Fibroblast of skin of back (primary cell): ENCODE results near the gene SORBS2.
A peak's percentile ranks its signal among the peaks of the same experiment; 100 is the strongest.

Experiments
- DNase-seq: peaks from one replicate; pipeline ENCODE4 v3.0.0-alpha.2; 2013

Gene SORBS2

DNA sequence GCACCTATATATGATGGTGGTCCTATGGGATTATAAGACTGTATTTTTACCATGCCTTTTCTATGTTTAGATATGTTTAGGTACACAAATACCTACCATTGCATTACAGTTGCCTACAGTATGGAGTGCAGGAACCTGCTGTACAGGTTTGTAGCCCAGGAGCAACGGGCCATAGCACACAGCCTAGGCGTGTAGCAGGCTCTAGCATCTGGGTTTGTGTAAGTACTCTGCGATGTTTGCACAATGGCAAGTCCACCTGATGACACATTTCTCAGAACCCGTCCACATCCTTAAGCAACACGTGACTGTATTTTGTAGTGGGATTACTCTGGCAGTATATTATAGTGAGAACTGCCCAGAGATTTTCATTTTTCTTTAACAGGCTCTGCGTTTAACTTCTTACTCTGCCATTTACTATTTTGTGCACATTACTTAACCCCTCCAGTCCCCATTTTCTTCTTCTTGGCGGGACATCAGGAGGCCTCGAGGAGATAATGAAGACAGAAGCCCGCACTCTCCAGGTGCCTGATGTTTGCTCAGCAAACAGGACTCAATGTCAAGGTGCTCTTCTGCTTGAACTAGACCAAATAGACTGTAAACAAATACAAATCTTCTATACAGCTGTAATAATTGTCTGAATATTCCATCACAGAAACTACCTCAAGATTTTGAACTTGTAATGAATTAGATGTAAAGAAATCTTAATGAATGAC lies 174.7 kb downstream of the SORBS2 start:
- no peak for DNase-seq

GRCh38 chr4:185634066-185634652 lies 177.8 kb downstream of the SORBS2 start:
- no peak for DNase-seq

- DNase-seq = no peak
These were observed 185.2 kb downstream of the SORBS2 start for GRCh38 chr4:185626798-185627197.

GRCh38 chr4:185625503-185625902 lies 186.5 kb downstream of the SORBS2 start:
- no peak for DNase-seq

DNA sequence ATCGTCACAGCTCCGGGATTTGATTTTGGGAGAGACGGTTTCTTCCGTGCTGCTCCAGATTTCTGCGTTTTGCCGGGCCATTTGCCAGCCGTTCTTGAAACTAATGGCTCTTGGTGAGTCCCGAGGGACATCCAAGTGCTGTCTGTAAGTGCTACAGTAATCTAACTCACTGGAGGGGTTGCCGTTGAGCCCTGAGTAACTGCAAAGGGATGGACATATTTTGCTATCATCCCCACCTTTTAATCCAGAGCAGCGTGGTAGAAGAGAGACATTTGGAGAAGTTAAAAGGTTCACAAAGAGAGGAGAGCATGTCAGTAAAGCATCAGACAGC lies 187.8 kb downstream of the SORBS2 start:
- DNase-seq = no peak

DNA sequence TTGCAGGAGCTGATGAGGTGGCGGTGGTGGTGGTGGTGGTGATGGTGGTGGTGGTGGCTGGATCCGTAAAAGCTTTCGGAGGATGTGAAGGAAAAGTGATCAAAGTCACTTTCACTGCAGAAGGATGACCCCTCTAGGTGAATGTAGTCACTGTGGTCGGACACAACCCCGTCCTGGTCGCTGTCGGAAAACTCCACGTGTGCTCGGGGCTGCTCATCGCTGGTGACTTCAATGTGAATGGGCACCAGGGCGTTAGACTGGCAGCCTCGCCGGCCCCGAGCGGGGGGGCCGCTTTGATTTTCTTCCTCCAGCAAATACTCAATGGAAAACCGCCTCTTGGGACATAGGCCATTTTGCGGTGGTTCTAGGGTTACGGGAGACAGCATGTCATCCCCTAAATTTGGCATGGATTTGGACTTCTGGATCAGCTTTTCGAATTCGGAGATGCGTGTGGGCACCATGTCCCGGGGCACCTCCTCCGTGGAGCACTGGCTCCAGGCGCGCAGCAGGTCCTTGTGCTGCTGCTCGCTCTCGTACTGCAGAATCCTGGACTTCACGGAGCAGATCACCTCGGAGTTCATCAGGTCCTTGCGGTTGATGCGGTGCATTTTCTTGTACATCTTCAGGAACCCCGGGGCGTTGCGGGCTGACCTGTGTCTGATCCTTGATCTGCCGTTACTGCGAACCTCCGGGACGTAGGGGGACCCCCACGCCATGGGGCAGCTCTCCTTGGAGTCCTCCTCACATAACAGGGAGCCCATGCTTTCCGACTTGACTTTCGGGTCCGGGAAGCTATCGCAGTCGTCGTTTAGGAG lies 188.3 kb downstream of the SORBS2 start:
- DNase-seq = no peak

DNA sequence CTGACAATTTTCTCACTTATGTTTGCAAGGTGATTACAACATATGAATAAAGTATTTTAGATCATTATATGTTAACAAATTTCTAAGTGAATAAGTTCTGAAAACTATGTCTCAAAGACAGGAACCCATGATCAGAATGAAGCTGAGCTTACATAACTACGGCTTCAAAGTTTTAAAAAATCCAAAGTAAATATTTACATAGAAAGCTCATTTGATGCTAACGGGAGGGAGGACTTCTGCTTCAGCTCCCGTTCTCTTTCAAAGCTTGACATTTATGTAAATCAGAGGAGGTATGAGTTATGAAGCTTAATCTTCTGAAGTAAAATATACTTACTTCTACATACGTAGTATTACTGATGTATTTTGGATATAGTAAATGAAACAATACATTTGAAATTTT lies 203.8 kb downstream of the SORBS2 start:
- DNase-seq = no peak

- no peak for DNase-seq
These were observed 209.6 kb downstream of the SORBS2 start for GRCh38 chr4:185602397-185602796.

DNA sequence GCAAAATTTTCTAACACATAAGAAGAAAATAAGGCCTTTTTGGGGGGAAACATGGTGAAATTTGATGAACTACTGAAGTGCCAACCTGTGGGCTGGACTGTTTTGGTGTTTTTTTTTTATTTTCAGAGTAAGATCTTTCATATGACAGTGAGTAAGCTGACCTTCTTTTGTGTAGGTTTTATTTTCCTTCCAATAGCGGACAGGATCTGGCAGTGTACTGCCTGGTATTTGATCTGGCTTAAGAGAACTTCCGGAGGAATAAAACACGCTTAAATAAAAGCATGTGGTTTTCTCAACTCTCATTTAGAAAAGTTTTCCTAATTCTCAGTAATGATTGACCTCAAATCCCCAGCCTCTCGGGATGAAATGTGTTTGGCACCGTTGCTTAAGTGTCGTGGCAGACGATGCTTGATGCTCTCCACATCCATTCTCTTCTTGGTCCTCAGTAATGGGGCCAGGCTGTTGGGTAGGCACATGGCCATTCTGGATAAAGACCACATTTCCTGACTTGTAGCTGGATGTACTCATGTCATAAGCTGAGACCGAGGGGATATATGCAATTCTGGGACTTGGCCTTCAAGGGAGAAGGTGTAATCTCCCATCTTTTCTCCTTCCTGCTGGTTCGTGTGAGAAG lies 211.1 kb downstream of the SORBS2 start:
- no peak for DNase-seq

- no peak for DNase-seq
These were observed 212.3 kb downstream of the SORBS2 start for GRCh38 chr4:185599553-185600243.

DNA sequence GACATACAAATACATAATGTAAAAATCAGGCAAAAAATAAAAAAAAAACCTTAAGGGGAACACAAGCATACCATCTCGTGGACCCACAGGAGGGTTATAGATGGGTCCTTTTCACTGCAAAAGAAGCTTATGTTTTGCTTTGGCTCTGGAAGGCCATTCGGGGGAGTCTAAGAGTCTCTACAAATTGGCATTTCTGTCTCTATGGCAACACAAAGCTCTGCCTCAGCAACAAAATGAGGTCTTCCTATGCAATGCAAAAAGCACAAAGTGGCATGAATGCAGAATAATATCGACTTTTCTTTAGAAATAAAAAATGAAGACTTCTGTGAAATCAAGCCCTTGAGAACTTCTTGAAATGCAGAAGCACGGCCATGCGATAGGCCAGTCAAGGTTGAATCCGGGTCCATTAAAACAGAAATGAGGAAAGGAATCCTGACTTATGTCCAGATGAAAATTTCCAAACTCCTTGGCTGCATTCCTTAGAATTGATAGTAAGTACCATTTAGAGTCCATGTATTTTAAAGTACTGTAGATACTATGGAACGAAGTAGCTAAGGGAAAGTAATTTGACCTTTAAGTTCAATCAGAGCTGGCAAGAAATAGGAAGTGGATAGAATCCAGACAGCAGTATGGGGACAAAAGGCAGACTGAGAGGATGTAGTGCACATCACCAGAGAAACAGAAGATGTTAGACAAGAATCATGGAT lies 213.0 kb downstream of the SORBS2 start:
- no peak for DNase-seq

DNA sequence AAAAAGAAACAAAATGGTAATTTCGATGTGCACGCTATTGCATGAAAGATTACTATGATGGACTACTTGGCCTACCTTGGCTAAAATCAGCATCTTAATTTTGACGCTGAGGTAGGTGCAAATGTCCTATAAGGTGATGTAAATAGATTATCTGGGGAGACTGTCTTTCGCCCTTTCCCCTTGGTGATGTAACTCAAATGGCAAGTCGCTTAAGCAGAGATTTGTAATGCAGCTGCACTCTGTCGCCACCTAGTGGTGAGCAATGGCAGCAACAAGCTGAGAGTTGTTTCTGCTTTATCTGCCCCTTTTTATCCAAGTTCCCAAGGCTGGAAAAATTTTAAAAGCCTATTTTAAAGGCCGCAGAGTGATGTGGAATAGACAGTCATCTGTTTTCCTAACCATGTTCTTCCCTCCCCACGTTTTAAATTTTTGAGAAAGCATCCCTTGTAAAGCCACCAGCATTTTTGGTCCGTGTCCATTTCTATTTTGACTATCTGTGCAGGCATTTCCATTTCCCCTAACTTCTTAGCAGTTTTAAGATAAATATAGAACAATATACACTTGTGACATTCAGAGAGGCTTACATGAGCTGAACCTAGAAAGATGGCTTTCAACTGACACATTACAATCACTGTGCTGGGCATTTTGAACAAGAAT lies 214.3 kb downstream of the SORBS2 start:
- DNase-seq = peak; percentile 71

- no peak for DNase-seq
These were observed 219.0 kb downstream of the SORBS2 start for GRCh38 chr4:185592845-185593488.

GRCh38 chr4:185592438-185592837 lies 219.6 kb downstream of the SORBS2 start:
- no peak for DNase-seq

DNA sequence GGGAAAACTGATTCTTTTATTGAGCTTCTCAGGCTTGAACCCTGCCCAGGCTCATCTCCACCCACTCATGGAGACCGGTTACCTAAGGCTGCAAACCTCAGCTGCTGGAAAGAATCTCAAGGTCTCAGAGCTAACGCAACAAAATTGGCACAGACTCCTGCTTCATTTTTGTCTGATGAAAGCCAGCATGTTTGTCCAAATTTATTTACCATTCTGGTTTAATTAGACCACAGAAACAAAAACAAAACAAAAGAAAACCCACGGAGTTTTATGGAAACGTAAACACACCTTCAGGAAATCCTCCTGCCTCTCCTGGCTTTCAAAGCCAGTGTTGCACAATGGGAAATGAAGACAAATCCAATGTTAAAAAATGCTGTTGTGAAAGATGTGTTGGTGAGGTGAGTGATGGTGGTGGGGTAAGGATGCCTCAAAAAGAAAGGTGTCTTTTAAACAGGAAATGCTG lies 220.3 kb downstream of the SORBS2 start:
- DNase-seq = no peak

- DNase-seq = no peak
These were observed 221.0 kb downstream of the SORBS2 start for GRCh38 chr4:185590982-185591381.

- DNase-seq = peak; percentile 60
These were observed 222.7 kb downstream of the SORBS2 start for GRCh38 chr4:185589067-185589836.

GRCh38 chr4:185587427-185588161 lies 224.4 kb downstream of the SORBS2 start:
- DNase-seq = no peak

- DNase-seq = no peak
These were observed 225.0 kb downstream of the SORBS2 start for GRCh38 chr4:185587030-185587426.
